HEK293 (cell line): ENCODE results near the gene EHD3.
A peak's percentile ranks its signal among the peaks of the same experiment; 100 is the strongest.

Experiments used
- AEBP2 ChIP-seq: fragments of 450-650 bp; formaldehyde crosslinking; IDR thresholded peaks from 2 replicates; pipeline ENCODE4 v1.5.1; 2016; ENCODE audit warnings: missing biosample characterization, missing genetic modification characterization, borderline replicate concordance
- ATF2 ChIP-seq: fragments of 450-650 bp; formaldehyde crosslinking; IDR thresholded peaks from 2 replicates; pipeline ENCODE4 v1.5.1; 2016; ENCODE audit warnings: missing biosample characterization, missing genetic modification characterization, low read depth
- CTCF ChIP-seq: fragments of 450-650 bp; formaldehyde crosslinking; IDR thresholded peaks from 2 replicates; pipeline ENCODE4 v1.5.1; 2016; ENCODE audit warnings: missing biosample characterization, missing genetic modification characterization
- HOXA7 ChIP-seq: sonication (generic); formaldehyde crosslinking; IDR thresholded peaks from 2 replicates; pipeline ENCODE4 v1.8.1; 2022; ENCODE audit warnings: missing genetic modification reagents, borderline replicate concordance
- SCRT1 ChIP-seq: fragments of 450-650 bp; formaldehyde crosslinking; IDR thresholded peaks from 2 replicates; pipeline ENCODE4 v1.5.1; 2016; ENCODE audit warnings: missing biosample characterization, missing genetic modification characterization, borderline replicate concordance
- YY1 ChIP-seq: fragments of 450-650 bp; formaldehyde crosslinking; IDR thresholded peaks from 2 replicates; pipeline ENCODE4 v1.5.1; 2018; ENCODE audit warnings: missing biosample characterization, missing genetic modification characterization
- ZBTB44 ChIP-seq: fragments of 450-650 bp; IDR thresholded peaks from 2 replicates; pipeline ENCODE4 v1.5.1; 2018; ENCODE audit warnings: missing biosample characterization, mild to moderate bottlenecking, missing genetic modification characterization
- ZBTB8A ChIP-seq: fragments of 450-650 bp; formaldehyde crosslinking; IDR thresholded peaks from 2 replicates; pipeline ENCODE4 v1.5.1; 2016; ENCODE audit warnings: missing biosample characterization, missing genetic modification characterization
- ZNF133 ChIP-seq: fragments of 450-650 bp; formaldehyde crosslinking; IDR thresholded peaks from 2 replicates; pipeline ENCODE4 v1.5.1; 2016; ENCODE audit warnings: missing biosample characterization, missing genetic modification characterization
- ZNF350 ChIP-seq: fragments of 450-650 bp; formaldehyde crosslinking; IDR thresholded peaks from 2 replicates; pipeline ENCODE4 v1.5.0; 2017; ENCODE audit warnings: missing biosample characterization, mild to moderate bottlenecking, missing genetic modification characterization
- ZNF394 ChIP-seq: fragments of 450-650 bp; formaldehyde crosslinking; IDR thresholded peaks from 2 replicates; pipeline ENCODE4 v1.5.1; 2016; ENCODE audit warnings: missing biosample characterization, missing genetic modification characterization, mild to moderate bottlenecking, moderate library complexity, borderline replicate concordance
- ZNF548 ChIP-seq: fragments of 450-650 bp; formaldehyde crosslinking; IDR thresholded peaks from 2 replicates; pipeline ENCODE4 v1.5.1; 2016; ENCODE audit warnings: missing biosample characterization, missing genetic modification characterization
- ZNF580 ChIP-seq: fragments of 450-650 bp; formaldehyde crosslinking; IDR thresholded peaks from 2 replicates; pipeline ENCODE4 v1.5.1; 2016; ENCODE audit warnings: missing biosample characterization, missing genetic modification characterization
- ZNF830 ChIP-seq: fragments of 450-650 bp; IDR thresholded peaks from 2 replicates; pipeline ENCODE4 v1.5.0; 2018; ENCODE audit warnings: missing biosample characterization, missing genetic modification characterization, low read depth, mild to moderate bottlenecking, moderate library complexity

- TF ChIP-seq ZNF580: no peak
- TF ChIP-seq ZNF133: no peak
- TF ChIP-seq ATF2 (tag by site-specific recombination): no peak
- TF ChIP-seq ZNF548: no peak
- TF ChIP-seq YY1 (tag by site-specific recombination): peak; percentile 95
- peak; percentile 86 for TF ChIP-seq CTCF (tag by site-specific recombination)
- no peak for TF ChIP-seq AEBP2
- TF ChIP-seq ZNF394 (tag by site-specific recombination): no peak
- no peak for TF ChIP-seq SCRT1 (tag by site-specific recombination)
- no peak for TF ChIP-seq HOXA7 (CRISPR knock-in tag)
- TF ChIP-seq ZBTB44 (tag by site-specific recombination): no peak
- TF ChIP-seq ZNF830 (tag by site-specific recombination): no peak
- no peak for TF ChIP-seq ZNF350 (tag by site-specific recombination)
- no peak for TF ChIP-seq ZBTB8A (tag by site-specific recombination)
Measured at GRCh38 chr2:31233741-31234682, at the start of gene EHD3.
